OCI-LY3 (cell line): ENCODE results near the gene TM4SF1.

ENCODE experiments used
- CTCF ChIP-seq: fragments of 200-600, 300-600 bp; sonication (generic); IDR thresholded peaks from 2 replicates; pipeline ENCODE4 v1.5.1; 2014; ENCODE audit warnings: antibody characterized with exemption, low read length, low read depth
- EZH2phosphoT487 ChIP-seq: fragments of 200-600 bp; shearing (Covaris generic); IDR thresholded peaks from 2 replicates; pipeline ENCODE4 v1.6.1; 2018; ENCODE audit warnings: antibody characterized with exemption, mixed run types, low read depth

- TF ChIP-seq CTCF = no peak
- no peak for TF ChIP-seq EZH2phosphoT487
Measured at GRCh38 chr3:149375501-149376196, 1.8 kb downstream of the TM4SF1 start.
